Subcutaneous adipose tissue (tissue), 4 donors: Measurements from ENCODE around the gene SLAIN2. TPM values are rescaled to one million over a fixed set of nuclear protein-coding genes. Genes with fewer than 3 reads are reported as not detected.

Experiments
- total RNA-seq, 4 donors: library from RNA; depleted of rRNA; stranded (reverse); fragments of >200 nt; gene quantifications; one replicate each; pipeline ENCODE4 v1.1.0, GENCODE V29; 2016
- TF ChIP-seq, protein P1 (sequence below): fragments of 450-650 bp; IDR thresholded peaks from one replicate; pipeline ENCODE4 v1.5.1; 2016; ENCODE audit warnings: low read depth, mild to moderate bottlenecking, control low read depth, antibody characterized with exemption, moderate library complexity

SLAIN2 gene
- total RNA-seq, result 10 to 100 TPM; 32.6 to 75.7 (median 59.4) TPM

- TF ChIP-seq, protein P1, sequence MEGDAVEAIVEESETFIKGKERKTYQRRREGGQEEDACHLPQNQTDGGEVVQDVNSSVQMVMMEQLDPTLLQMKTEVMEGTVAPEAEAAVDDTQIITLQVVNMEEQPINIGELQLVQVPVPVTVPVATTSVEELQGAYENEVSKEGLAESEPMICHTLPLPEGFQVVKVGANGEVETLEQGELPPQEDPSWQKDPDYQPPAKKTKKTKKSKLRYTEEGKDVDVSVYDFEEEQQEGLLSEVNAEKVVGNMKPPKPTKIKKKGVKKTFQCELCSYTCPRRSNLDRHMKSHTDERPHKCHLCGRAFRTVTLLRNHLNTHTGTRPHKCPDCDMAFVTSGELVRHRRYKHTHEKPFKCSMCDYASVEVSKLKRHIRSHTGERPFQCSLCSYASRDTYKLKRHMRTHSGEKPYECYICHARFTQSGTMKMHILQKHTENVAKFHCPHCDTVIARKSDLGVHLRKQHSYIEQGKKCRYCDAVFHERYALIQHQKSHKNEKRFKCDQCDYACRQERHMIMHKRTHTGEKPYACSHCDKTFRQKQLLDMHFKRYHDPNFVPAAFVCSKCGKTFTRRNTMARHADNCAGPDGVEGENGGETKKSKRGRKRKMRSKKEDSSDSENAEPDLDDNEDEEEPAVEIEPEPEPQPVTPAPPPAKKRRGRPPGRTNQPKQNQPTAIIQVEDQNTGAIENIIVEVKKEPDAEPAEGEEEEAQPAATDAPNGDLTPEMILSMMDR, result no peak
These were observed at the start of gene SLAIN2 for GRCh38 chr4:48340965-48341775. SLAIN2 (plus strand) TSS chr4:48341529; CDS start chr4:48341740, 211 bp downstream.

GRCh38 chr4:48295116-48295515, 46.2 kb upstream of the SLAIN2 start:
- TF ChIP-seq, protein P1, result no peak

DNA sequence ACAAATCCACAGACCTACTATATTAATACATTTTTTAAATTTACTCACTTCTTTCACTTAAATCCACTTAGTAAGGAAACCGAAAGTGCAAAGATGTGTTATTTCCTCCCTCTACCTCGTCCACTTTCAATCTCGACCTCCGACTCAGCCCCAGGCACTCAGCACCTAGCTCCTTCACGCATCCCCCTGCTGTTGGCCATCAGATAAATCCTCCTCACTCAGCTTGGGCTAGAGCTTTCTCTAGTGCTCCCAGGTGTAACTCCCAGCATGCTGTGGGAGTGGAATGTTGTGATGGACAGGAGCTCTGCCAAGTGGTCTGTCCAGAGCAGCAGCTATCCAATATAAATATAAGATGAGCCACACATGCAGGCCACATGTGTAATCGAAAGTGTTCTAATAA, 45.0 kb upstream of the SLAIN2 start:
- TF ChIP-seq, protein P1, result no peak

- TF ChIP-seq, protein P1, result no peak
These were observed 44.0 kb upstream of the SLAIN2 start for GRCh38 chr4:48297256-48297846.

- TF ChIP-seq, protein P1, result no peak
These were observed 41.8 kb upstream of the SLAIN2 start for GRCh38 chr4:48299560-48299959.

GRCh38 chr4:48300004-48300403, 41.3 kb upstream of the SLAIN2 start:
- TF ChIP-seq, protein P1, result no peak

DNA sequence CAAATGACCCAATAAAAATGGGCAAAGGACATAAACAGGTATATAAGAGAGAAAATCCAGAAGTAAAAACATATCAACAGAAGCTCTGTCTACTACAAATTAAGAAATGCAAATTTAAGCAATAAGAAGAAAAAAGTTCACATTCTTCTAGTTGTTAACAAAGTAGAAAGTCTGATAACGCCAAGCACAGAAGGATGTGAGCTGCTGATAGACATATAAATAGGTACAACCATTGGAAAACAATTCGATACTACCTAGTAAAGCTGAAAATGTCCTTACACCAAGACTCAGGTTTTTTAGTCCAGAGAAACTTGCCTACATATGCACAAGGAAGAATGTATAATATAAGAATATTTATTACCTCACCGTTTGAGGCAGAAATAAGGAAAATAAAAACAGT, 35.8 kb upstream of the SLAIN2 start:
- TF ChIP-seq, protein P1, result no peak
